ENCODE measurements around the gene LEO1.

LEO1 gene

GRCh38 chr15:51931016-51931415 is 40.6 kb downstream of the LEO1 start:
- DNase-seq (ENCODE audit: low spot score) = no peak

- DNase-seq (ENCODE audit: low spot score) = no peak
Observed at GRCh38 chr15:51926809-51927208, 44.8 kb downstream of the LEO1 start.

DNA sequence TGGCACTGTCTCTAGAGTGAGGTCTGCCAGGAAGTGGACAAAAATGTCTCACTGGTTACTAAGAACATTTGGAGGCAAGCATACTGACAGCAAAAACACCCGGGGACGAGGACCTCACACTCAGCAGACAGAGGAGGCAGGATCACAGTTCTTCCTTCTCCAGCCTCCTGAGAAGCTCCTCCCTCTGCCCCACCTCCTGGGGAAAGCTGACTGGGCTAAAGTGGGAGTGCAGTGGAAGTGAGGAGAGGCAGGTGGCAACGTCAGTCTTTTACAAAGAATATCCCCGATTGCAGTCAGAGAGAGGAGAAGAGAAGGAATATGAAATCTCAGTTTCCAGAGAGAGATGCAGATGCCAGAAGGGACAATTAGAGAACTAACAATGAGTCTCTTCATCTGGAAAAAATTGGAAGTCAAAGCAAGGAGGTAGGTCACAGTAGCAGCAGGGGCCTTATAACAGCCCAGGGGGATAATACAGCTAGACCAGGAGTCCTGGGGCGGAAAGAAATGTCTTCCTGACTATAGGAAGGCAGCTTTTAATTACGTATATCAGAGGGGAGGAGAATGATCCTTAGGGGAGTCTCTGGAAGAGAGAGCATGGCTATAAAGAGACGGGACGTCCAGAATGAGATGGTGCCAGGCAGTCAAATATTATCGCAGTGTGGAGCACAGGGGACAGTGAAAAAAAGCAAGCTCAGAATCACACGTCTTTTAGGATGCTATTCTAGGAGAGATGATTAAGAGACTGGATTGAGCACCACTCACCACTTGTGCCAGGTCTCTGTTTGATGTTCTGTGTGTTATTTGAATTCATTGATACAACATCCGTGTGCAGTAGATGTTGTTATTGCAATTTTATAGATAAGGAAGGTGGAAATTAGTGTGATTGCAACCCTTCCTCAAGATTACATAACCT is 47.2 kb downstream of the LEO1 start:
- no peak for DNase-seq (ENCODE audit: low spot score)

DNA sequence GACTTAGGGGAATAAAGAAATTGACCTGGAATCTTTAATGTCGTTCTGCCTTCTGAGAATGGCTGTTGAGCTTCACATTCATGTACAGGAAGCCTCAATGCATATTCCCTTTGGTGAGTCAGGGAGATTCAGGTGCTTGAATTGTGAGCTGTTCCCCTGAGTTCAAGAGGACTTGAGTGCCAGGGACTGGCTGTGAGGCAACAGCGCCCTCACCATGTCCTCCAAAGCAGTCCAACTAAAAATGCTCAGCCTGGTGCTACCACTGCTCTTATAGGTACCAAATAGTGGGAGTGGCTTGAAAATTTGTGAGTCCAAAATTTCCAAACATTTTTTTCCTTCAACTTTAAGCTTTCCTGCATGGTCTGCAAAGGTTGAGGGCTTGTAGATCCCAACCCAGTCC is 54.1 kb downstream of the LEO1 start:
- no peak for DNase-seq (ENCODE audit: low spot score)

DNA sequence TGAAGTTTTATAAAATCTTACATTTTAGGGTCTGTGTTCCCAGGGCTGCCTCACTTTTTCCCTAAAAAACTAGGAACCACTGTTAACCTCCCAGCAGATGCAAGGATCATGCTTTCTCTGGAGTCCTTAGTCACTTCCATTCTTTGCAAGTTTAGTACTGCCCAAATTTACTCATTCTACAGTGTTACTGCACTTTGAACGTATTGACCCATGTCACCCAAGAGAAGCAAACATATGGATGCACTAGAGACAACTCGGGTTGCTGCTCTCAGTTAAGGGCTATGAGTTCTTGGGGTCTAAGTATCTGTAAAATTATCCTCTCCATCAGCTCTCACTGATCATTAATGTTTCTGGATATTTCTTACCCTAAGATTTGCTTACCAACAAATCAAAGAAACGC is 59.0 kb downstream of the LEO1 start:
- no peak for DNase-seq (ENCODE audit: low spot score)

GRCh38 chr15:51909584-51909983 is 62.0 kb downstream of the LEO1 start:
- DNase-seq (ENCODE audit: low spot score) = no peak

DNA sequence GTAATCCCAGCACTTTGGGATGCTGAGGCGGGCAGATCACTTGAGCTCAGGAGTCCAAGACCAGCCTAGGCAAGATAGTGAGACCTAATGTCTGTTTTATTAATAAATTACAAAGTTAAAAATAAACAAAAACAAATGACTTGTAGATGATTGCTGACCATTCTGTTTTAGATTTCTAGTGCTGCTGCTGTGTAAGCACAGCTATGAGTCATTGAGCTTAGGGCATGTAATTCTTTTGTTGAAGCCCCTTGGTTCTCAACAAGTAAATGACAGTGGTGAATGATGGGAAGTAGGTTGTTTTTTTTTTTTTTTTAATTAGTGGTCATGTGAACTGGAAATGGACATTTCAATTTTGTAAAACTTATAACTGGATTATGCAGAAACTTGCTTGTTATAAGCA is 63.3 kb downstream of the LEO1 start:
- DNase-seq (ENCODE audit: low spot score) = no peak

DNA sequence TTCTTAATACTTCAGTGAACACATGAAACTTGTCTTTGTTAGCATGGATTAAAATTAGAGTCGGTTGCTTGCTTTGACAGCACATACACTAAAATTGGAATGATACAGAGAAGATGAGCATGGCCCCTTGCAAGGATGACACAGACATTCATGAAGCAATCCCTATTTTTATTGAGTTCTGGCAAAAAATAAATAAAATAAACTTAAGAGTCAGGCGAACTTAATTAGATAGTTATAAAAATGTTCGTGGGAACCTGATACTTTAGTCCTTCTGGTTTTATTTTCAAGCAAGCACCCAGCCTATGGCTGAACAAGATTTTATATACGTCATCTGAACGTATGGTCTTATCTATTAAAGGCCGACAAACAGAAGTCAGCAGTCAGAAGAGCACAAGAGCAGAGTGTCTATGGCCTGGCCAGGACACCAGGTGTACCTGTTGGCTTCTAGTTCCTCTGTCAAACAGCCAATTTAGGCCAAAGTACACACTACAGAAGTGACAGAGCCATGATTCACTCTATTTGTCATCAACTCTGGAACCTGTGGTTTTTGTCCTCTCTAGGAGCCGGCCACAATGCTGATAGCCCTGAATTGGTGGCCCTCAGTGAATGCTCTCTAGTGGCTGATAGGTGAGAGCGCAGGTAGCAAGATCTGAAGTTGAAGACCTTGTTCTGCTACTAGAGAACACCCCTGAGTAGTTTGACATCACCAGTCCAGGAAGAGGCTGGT is 64.3 kb downstream of the LEO1 start:
- DNase-seq (ENCODE audit: low spot score) = no peak

- DNase-seq (ENCODE audit: low spot score) = no peak
Observed at GRCh38 chr15:51904931-51905330, 66.6 kb downstream of the LEO1 start.

DNA sequence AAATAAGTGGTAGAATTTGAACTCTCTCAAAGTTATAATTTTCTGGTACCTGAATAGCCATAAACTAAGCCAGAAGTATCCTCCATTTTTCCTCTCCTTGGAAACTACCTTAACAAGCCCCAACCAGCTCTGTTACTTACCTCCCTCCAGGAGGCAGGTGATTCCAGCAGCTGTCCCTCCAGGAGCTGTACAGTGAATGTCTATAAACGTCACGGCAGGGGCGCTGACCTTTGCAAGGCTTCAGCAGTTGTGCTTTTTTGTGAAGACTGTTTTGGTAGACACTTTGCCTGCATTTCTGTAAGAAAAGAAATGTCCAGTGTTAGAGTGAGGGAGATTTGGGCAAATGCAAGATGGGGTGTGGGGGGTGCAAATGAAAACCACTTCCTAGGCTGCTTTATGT is 67.2 kb downstream of the LEO1 start:
- no peak for DNase-seq (ENCODE audit: low spot score)

- no peak for DNase-seq (ENCODE audit: low spot score)
Observed at GRCh38 chr15:51889486-51889885, 82.1 kb downstream of the LEO1 start.

DNA sequence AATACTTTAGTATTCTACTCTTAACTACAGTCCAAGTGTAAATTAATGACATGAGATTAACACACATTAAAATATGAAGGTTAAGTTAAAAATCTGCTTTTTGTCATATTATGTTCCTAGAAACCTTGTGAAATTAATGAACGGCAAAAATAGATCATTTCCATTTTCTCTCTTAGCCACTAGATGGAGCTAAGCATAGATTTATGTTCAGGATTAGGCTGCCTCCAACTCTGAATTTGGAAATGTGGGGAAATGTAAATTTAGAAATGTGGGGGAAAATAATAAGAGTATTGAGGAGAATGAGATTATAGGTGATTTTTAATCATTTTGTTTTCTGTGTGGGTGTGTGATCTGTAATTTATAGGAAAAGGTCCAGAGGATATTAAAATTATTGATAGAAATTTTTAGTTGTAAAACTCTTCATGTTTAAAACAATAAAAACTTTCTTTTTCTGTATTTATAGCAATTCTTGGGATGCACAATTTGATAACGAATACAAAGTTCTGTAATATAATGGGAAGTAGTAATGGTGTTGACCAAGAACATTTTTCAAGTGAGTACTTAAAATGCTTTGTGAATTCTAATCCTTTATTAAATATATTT is 82.9 kb downstream of the LEO1 start:
- peak; percentile 39 for DNase-seq (ENCODE audit: low spot score)

Data from CD4-positive, alpha-beta T cell treated with Interleukin-15 for 4 hours (primary cell).